Trophoblast cell (in vitro differentiated cells and primary cell): Measurements from ENCODE around the gene PGAM5.

Experiments
- DNase-seq, 2 donors: peaks; one replicate each; pipeline ENCODE4 v3.0.0-alpha.2; 2016
- H2AFZ ChIP-seq: 2 replicates; pipeline ENCODE4 v1.6.1; 2013; ENCODE audit warnings: low read length, moderate library complexity, mild to moderate bottlenecking; ENCODE audit not compliant: insufficient read depth, poor library complexity
- H2AK5ac ChIP-seq: 2 replicates; pipeline ENCODE4 v1.6.1; 2013; ENCODE audit warnings: mild to moderate bottlenecking, low read length
- H2BK120ac ChIP-seq: 2 replicates; pipeline ENCODE4 v1.6.1; 2013; ENCODE audit warnings: low read length, mild to moderate bottlenecking, moderate library complexity; ENCODE audit not compliant: insufficient read depth, poor library complexity
- H2BK12ac ChIP-seq: 2 replicates; pipeline ENCODE4 v1.6.1; 2013; ENCODE audit warnings: mild to moderate bottlenecking, low read length, moderate library complexity
- H2BK5ac ChIP-seq: 2 replicates; pipeline ENCODE4 v1.6.1; 2013; ENCODE audit warnings: low read length, low read depth, moderate library complexity, mild to moderate bottlenecking; ENCODE audit not compliant: poor library complexity
- H3K14ac ChIP-seq: 2 replicates; pipeline ENCODE4 v1.6.1; 2013; ENCODE audit warnings: mild to moderate bottlenecking, low read length
- H3K18ac ChIP-seq: 2 replicates; pipeline ENCODE4 v1.6.1; 2013; ENCODE audit warnings: mild to moderate bottlenecking, low read length
- H3K23ac ChIP-seq: 2 replicates; pipeline ENCODE4 v1.6.1; 2013; ENCODE audit warnings: low read length
- H3K27ac ChIP-seq: 2 replicates; pipeline ENCODE4 v1.5.1; 2013; ENCODE audit warnings: low read depth, mild to moderate bottlenecking, inconsistent platforms, low read length, moderate library complexity
- H3K27me3 ChIP-seq: 2 replicates; pipeline ENCODE4 v1.6.1; 2013; ENCODE audit warnings: inconsistent platforms, mild to moderate bottlenecking, low read length, moderate library complexity; ENCODE audit not compliant: insufficient read depth
- H3K36me3 ChIP-seq, 2 experiments: 1 replicate in 1 of 2; 2 replicates in 1 of 2; pipeline ENCODE4 v1.6.1; 2013; ENCODE audit warnings: low read length in 2 of 2, mild to moderate bottlenecking in 2 of 2, moderate library complexity in 1 of 2; ENCODE audit not compliant: insufficient read depth in 2 of 2, control insufficient read depth in 1 of 2
- H3K4ac ChIP-seq: 2 replicates; pipeline ENCODE4 v1.6.1; 2013; ENCODE audit warnings: low read depth, mild to moderate bottlenecking, low read length, moderate library complexity
- H3K4me1 ChIP-seq, 2 experiments: 1 replicate in 1 of 2; 2 replicates in 1 of 2; pipeline ENCODE4 v1.6.1; 2013; ENCODE audit warnings: low read length in 2 of 2, mild to moderate bottlenecking in 2 of 2, moderate library complexity in 1 of 2; ENCODE audit not compliant: insufficient read depth in 2 of 2, control insufficient read depth in 1 of 2
- H3K4me2 ChIP-seq: 2 replicates; pipeline ENCODE4 v1.6.1; 2013; ENCODE audit warnings: inconsistent platforms, mild to moderate bottlenecking, low read length, moderate library complexity
- H3K4me3 ChIP-seq: 2 replicates; pipeline ENCODE4 v1.5.1; 2013; ENCODE audit warnings: mild to moderate bottlenecking, low read depth, low read length, inconsistent platforms
- H3K79me1 ChIP-seq: one replicate; pipeline ENCODE4 v1.6.1; 2013; ENCODE audit warnings: low read length
- H3K79me2 ChIP-seq: 2 replicates; pipeline ENCODE4 v1.6.1; 2013; ENCODE audit warnings: low read length, mild to moderate bottlenecking; ENCODE audit not compliant: control insufficient read depth, insufficient read depth, poor library complexity
- H3K9ac ChIP-seq: 2 replicates; pipeline ENCODE4 v1.6.1; 2013; ENCODE audit warnings: mild to moderate bottlenecking, low read length
- H3K9me3 ChIP-seq: 2 replicates; pipeline ENCODE4 v1.6.1; 2013; ENCODE audit warnings: low read depth, mild to moderate bottlenecking, control low read depth, inconsistent platforms, low read length; ENCODE audit not compliant: insufficient read depth
- H4K12ac ChIP-seq: 2 replicates; pipeline ENCODE4 v1.6.1; 2013; ENCODE audit warnings: low read depth, mild to moderate bottlenecking, low read length, moderate library complexity
- H4K8ac ChIP-seq: 2 replicates; pipeline ENCODE4 v1.6.1; 2013; ENCODE audit warnings: low read depth, mild to moderate bottlenecking, low read length, moderate library complexity
- H4K91ac ChIP-seq: one replicate; pipeline ENCODE4 v1.6.1; 2013; ENCODE audit warnings: low read depth, mild to moderate bottlenecking, low read length, moderate library complexity
- WGBS: extraction: QIAGEN DNeasy Blood & Tissue Kit; methylation state at CpG from one replicate; pipeline ENCODE4 v1.1.7; 2013; ENCODE audit warnings: missing lambda C conversion rate; ENCODE audit not compliant: insufficient read length, insufficient coverage; ENCODE audit errors: extremely low coverage; 5-methylcytosine and 5-hydroxymethylcytosine counted together

Gene PGAM5

DNA sequence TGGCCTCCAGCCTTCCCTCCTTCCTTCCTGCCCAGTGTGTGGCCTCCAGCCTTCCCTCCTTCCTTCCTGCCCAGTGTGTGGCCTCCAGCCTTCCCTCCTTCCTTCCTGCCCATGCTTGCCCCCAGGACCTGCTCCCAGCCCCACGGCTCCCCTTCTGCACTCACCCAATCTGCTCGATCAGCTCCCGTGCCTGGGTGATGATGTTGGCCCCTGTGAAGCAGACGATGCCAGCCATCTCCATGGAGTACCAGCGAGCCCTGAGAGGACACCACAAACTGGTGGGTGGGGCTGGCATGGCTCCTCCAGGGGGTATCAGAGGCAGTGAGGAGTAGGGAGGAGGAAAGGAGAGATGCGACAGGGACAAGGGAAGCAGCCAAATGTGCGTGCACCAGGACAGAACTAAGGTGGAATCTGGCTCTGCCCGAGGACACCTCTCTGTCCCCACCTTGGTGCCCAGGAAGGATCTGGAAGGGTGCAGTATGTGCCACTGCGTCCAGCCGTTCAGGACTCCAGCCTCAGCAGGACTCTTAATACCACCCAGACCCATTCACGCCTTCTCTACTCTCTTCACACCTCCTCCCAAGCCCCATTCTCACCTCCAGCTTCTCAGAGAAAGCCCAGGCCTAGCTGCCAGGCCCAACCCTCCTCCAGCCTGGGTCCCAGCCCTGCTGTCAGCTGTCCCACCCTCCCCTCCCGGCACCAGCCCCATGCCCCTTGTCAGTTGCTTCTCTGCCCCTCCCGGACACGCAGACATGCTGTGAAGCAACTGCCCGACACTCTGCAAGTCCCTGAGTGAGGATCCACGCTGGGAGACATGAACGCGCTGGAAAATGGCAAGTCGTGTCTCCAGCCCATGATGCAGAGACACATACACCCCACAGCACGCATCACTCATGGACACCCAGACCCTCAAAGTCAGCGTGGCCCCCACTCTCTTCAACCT, 46.2 kb upstream of the PGAM5 start:
- DNase-seq, result no peak
- WGBS, result no CpG with 5 or more reads among the region's 21 CpGs
- no peak overlapping the region for H4K91ac ChIP-seq
- H3K18ac ChIP-seq, result no peak overlapping the region
- H2AFZ ChIP-seq, result no peak overlapping the region
- no peak overlapping the region for H3K27ac ChIP-seq
- no peak overlapping the region for H2AK5ac ChIP-seq
- no peak overlapping the region for H3K14ac ChIP-seq
- H3K9ac ChIP-seq, result no peak overlapping the region
- H3K9me3 ChIP-seq, result peaks cover 3% of the 10 kb centered on the region
- H2BK5ac ChIP-seq, result no peak overlapping the region
- H3K4me2 ChIP-seq, result no peak overlapping the region
- H3K27me3 ChIP-seq, result no peaks in the 10 kb centered on the region
- H2BK12ac ChIP-seq, result no peak overlapping the region
- no peaks in the 10 kb centered on the region for H3K79me2 ChIP-seq
- H3K4me1 ChIP-seq, result no peaks in the 10 kb centered on the region
- H3K23ac ChIP-seq, result no peak overlapping the region
- peaks cover 79 to 86% of the 10 kb centered on the region in 2 experiments for H3K36me3 ChIP-seq
- no peak overlapping the region for H4K8ac ChIP-seq
- no peak overlapping the region for H2BK120ac ChIP-seq
- no peak overlapping the region for H4K12ac ChIP-seq
- H3K79me1 ChIP-seq, result no peaks in the 10 kb centered on the region
- no peak overlapping the region for H3K4ac ChIP-seq
- no peak overlapping the region for H3K4me3 ChIP-seq

DNA sequence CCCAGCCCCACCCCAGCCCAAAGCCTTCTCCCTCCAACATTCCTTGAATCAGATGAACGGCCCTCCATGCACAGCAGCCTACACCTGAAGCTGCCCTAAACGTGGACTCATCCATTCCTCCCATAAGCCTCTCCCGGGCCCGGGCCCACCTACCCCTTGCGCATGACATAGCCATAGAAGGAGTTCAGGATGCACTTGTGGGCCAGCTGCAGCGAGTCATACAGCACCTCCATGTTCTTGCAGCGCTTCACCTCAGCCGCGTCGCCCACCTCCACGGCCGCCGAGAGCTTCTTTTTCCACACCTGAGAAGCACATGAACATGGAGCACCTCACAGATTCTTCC, 45.5 kb upstream of the PGAM5 start:
- Histone ChIP-seq H3K23ac (no peak overlapping the region), H4K91ac (no peak overlapping the region), H3K27ac (no peak overlapping the region), H3K4ac (no peak overlapping the region), H2BK5ac (no peak overlapping the region), H4K8ac (no peak overlapping the region), H2AK5ac (no peak overlapping the region), H2BK12ac (no peak overlapping the region), H2AFZ (no peak overlapping the region), H3K14ac (no peak overlapping the region), H3K79me2 (no peaks in the 10 kb centered on the region), H3K9me3 (peaks cover 3% of the 10 kb centered on the region), H3K27me3 (no peaks in the 10 kb centered on the region), H3K9ac (no peak overlapping the region), H3K4me1 (no peaks in the 10 kb centered on the region), H3K4me3 (no peak overlapping the region), H2BK120ac (no peak overlapping the region), H4K12ac (no peak overlapping the region), H3K79me1 (no peaks in the 10 kb centered on the region), H3K18ac (no peak overlapping the region), H3K36me3 (peaks cover 81 to 86% of the 10 kb centered on the region in 2 experiments), H3K4me2 (no peak overlapping the region)
- WGBS, result no CpG with 5 or more reads among the region's 13 CpGs
- DNase-seq, result no peak

DNA sequence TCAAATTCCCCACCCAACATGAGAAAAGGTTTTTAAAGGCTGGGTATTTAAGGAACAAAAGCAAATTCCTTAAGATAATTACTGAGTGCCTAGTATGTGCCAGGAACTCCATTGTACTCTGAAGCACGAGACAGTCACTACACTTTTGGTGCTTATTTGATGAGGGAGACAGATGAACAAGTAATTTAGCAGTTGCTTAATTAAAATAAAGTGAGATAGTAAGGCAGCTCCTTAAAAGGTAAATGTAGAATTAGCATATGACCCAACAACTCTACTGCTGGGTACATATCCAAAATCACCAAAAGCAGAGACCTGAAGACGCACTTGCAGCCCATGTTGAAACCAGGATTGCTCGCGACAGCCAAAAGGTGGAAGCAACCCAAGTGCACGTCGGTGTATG, 44.8 kb upstream of the PGAM5 start:
- no peak overlapping the region for H3K18ac ChIP-seq
- H3K23ac ChIP-seq, result no peak overlapping the region
- H3K27ac ChIP-seq, result no peak overlapping the region
- peaks cover 3% of the 10 kb centered on the region for H3K9me3 ChIP-seq
- no peaks in the 10 kb centered on the region for H3K27me3 ChIP-seq
- peaks cover 76 to 80% of the 10 kb centered on the region in 2 experiments for H3K36me3 ChIP-seq
- H2AFZ ChIP-seq, result no peak overlapping the region
- DNase-seq, result no peak
- no CpG with 5 or more reads among the region's 6 CpGs for WGBS
- H2BK5ac ChIP-seq, result no peak overlapping the region
- no peak overlapping the region for H2AK5ac ChIP-seq
- no peak overlapping the region for H2BK12ac ChIP-seq
- no peak overlapping the region for H4K12ac ChIP-seq
- H3K9ac ChIP-seq, result no peak overlapping the region
- no peaks in the 10 kb centered on the region for H3K79me1 ChIP-seq
- H3K14ac ChIP-seq, result no peak overlapping the region
- no peaks in the 10 kb centered on the region for H3K4me1 ChIP-seq
- no peak overlapping the region for H3K4me2 ChIP-seq
- no peaks in the 10 kb centered on the region for H3K79me2 ChIP-seq
- H2BK120ac ChIP-seq, result no peak overlapping the region
- H3K4me3 ChIP-seq, result no peak overlapping the region
- no peak overlapping the region for H4K8ac ChIP-seq
- H4K91ac ChIP-seq, result no peak overlapping the region
- H3K4ac ChIP-seq, result no peak overlapping the region

DNA sequence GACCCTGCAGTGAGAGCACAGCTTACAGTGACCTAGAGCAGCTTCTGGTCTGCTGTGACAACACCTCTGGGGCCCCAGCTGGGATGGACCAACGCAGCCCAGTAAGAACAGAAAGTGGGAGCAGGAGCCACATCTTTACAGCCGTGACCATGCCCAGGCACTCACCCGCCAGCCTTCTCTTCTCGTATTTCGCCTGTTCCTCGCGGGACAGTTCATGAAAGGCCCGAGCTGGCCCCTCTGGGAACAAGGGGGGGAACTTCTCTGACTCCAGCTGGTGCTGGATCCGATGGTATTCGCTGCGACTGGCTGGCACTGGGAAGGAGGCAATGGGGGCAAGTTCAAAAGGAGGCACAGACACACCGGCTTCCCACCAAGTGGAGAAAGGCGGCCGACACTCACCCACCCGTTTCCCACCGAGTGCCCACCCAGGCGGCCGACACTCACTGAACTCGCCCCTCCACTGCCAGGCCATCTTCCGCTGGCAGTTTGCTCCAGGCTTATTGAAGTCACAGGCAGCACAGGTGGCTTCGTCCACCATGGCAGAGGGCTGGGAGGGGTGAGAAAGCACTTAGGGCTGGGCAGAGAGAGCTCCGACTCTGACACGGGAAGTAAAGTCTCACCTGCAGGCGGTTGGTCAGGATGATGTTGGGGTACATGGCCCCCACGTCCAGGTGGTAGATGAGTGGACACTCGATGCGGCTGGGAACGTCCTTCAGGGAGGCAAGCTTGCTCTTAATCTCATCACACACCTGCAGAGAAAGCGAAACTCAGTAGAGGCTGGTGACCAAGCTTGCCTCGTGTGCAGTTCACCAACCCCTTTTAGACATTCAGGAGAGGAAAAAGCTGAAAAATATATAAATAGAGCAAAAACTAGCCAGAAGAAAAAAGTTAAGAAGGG, 42.2 kb upstream of the PGAM5 start:
- H3K27ac ChIP-seq, result no peak overlapping the region
- no peak overlapping the region for H3K4me2 ChIP-seq
- H4K91ac ChIP-seq, result no peak overlapping the region
- H2BK120ac ChIP-seq, result no peak overlapping the region
- H3K9ac ChIP-seq, result no peak overlapping the region
- peaks cover 5% of the 10 kb centered on the region for H3K9me3 ChIP-seq
- H3K4me3 ChIP-seq, result no peak overlapping the region
- H3K23ac ChIP-seq, result no peak overlapping the region
- H3K36me3 ChIP-seq, result peaks cover 75 to 76% of the 10 kb centered on the region in 2 experiments
- DNase-seq, result no peak
- no peak overlapping the region for H2BK5ac ChIP-seq
- H2BK12ac ChIP-seq, result no peak overlapping the region
- no peak overlapping the region for H3K18ac ChIP-seq
- no peaks in the 10 kb centered on the region for H3K4me1 ChIP-seq
- no peak overlapping the region for H3K14ac ChIP-seq
- H2AFZ ChIP-seq, result no peak overlapping the region
- no peak overlapping the region for H2AK5ac ChIP-seq
- H3K27me3 ChIP-seq, result no peaks in the 10 kb centered on the region
- no CpG with 5 or more reads among the region's 30 CpGs for WGBS
- H3K79me2 ChIP-seq, result no peaks in the 10 kb centered on the region
- H3K79me1 ChIP-seq, result no peaks in the 10 kb centered on the region
- H3K4ac ChIP-seq, result no peak overlapping the region
- H4K12ac ChIP-seq, result no peak overlapping the region
- H4K8ac ChIP-seq, result no peak overlapping the region
